ENCODE measurements around the gene NPEPL1.

Gene NPEPL1

GRCh38 chr20:58702859-58703648, 10.5 kb downstream of the NPEPL1 start:
- DNase-seq: no peak

DNA sequence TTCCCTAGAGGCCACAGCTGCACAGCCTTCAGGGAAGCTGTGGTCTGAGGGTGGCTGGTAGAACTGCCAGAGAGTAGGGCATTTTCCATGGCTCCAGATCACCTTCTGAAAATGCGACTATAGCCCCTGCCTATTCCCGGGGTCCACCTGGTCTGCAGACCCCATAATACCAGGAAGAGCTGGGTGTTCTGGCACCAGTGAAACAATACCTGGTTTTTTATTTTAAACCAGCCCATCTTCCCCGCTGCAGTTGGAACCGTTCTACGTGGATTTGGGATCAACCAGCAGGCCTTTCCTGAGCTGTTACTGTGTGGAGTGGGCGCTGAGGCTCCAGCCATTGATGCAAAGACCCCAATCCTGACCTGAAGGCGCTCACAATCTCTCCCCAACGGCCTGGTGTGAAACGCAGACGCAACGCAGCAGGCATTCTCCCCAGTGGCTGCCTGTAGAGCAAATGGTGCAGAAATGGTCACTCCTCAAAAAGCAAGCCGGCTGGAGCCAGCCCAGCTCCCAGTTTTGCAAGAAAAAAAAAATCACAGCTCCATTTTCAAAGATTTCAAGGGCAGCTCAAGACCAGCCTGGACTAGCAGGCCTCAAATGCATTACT, 11.3 kb downstream of the NPEPL1 start:
- no peak for DNase-seq

DNA sequence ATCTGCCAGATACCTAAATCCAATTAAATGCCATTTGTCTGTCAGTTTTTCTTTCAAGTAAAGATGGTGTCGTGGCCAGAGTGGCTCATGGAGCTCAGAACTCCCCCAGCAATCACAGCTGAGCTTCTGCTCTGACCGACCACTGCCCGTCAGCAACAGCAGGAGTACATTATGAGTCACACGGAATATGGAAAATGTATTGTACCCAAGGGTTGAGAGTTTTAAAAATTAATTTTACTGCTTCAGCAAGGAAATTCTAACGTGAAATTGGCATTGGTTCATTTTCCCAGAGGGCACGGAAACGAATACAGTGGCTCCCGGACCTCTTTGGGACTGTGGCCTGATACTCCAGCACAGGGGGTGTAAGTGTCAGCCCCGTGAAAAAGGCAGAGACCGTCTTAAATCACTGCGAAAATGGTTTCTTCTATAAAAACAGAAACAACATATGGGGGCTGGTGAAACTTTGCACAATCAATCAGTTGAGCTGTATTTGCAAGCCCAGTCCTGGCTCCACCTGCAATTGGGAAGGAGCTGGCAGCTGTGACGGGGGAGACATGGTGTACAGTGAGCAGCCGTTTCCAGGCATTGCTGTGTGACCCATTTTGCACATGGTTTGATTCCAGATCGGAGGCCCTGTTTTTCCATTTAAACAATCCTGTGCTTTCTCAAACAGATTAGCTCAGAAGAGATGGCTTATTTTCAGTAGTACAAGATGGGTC, 12.8 kb downstream of the NPEPL1 start:
- no peak for DNase-seq

DNA sequence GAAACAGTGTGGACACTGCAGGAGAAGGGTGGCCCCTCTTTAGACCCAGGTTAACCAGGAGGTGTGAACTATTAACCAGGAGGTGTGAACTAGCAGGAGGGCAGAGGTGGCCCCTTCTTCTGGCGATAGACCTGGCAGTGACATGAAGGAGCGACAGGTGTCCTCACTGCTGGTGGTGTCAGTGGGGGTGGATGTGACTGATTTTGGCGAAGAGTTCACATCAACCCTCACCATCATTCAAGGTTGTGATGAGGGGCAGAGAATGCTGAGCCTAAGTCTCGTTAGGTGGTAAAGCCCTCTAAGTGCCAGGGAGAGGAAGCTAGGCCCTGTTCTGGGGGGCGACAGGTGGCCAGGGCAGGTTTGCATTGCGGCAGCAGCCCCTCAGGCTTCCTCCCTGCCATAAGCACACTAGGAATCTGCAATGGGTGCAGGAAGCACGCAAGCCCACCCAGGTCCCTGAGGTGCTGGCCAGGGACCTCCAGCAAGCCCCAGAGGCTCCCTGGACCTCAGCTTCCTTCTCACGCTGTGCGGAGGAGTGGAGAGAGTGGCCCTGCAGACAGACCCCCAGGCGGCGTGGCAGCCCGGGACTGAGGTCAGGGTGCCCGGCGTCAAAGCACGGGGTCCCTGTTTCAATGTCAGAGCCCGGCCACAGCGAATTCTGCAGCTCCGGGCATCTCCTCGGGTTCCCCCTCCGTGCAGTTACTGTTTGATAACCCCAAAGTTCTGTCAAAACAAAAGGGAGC, 13.7 kb downstream of the NPEPL1 start:
- DNase-seq: no peak

DNA sequence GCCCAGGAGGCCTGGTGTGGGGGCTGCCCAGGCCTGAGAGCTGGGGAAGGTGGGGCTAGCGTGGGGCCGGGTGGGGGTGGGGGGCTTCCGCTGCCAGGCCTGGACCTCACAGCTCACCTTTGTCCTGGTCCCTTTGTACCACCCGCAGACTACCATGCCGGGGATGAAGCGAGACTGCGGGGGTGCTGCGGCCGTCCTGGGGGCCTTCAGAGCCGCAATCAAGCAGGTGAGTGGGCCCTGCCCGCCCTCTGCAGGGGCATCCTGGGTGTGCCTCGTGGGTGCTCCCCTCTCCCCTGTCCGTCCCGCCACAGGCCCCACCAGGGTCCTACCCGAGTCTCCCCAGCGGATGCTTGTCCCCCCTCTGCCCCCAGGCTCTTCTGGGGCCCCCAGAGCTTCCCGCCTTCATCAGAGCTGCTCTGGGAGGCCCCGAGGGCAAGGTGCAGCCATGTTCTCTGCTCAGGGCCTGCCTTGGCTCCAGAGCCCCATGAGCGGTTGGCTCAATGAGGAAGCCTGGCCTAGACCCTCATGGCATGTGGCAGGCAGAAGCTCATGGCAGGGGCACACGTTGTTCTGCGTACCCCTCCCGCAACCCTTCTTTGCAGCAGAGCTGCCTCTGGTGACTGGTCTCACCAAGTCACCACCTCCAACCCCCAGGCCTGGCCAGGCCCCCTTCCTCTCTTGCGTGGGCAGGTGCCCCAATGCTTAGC, 14.5 kb downstream of the NPEPL1 start:
- no peak for DNase-seq

GRCh38 chr20:58707770-58708169, 15.2 kb downstream of the NPEPL1 start:
- DNase-seq: no peak

DNA sequence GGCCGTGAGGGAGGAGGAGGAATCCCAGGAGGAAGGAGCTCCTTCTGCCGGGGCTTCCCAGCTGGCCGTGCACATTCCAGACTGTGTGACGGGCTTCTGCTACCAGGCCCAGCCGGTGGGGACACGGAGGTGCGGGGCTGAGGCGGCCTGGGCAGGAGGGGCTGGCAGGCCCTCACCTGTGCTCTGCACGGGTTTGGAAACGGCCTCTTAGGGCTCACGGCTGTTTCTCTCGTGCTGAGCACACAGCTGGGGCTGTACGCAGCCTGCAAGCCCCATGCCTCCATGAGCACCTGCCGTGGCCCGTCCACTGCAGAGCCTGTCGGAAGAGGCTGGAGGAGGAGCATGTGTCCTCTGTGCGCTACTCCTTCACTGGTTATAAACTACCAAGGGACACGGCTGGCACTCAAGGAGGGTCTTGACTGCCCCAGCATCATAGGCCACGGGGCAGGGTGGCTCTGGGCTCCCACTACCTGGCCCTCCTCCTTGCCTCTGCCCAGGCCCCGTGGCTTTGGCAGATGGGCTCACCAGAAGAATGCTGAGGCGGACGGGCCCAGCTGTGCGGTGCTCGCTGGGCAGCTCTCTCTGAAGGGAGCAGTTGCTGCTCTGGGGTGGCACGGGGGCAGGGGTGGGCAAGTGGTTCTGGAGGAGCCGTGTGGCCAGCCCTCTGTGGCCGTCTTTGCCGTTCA, 15.8 kb downstream of the NPEPL1 start:
- DNase-seq: no peak

GRCh38 chr20:58709013-58709702, 16.6 kb downstream of the NPEPL1 start:
- no peak for DNase-seq

GRCh38 chr20:58709703-58710039, 17.1 kb downstream of the NPEPL1 start:
- no peak for DNase-seq

- DNase-seq: no peak
Measured at GRCh38 chr20:58710481-58711265, 18.1 kb downstream of the NPEPL1 start.

DNA sequence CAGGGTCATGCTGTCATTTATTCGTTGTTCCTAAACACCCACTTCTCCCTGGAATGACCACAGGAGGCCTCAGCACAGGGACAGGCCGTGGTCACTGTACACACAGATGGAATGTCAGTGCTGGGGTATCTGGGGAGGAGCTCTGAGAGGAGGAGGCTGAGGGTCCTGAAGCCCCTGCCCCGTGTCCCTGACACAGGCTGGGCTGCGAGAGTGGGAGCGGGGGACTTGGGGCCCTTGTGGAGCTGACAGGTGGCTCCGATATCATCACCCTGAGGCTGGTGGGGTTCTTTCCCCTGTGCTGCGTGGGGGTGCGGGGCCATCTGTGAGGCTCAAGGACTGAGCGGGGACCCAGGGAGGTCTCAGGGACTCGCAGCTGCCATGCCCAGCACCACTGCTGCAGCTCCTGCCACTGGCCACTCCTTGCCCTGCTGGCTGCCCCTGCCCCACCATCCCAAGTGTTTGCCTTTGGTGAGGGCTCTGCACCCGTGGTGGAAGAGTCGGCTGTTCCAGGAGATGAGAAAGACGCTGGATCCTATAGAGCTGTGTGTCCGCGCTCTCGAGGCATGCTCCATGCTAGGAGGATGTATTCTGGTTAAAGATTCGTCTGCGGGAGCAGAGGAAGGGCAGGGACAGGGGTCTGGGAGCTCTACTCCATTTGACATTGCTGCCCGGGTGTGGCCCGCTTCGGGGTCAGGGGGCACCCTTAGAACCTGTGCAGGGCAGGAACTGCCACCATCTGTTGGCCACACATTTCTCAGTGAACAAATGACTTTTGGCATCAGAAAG, 18.9 kb downstream of the NPEPL1 start:
- DNase-seq: no peak

DNA sequence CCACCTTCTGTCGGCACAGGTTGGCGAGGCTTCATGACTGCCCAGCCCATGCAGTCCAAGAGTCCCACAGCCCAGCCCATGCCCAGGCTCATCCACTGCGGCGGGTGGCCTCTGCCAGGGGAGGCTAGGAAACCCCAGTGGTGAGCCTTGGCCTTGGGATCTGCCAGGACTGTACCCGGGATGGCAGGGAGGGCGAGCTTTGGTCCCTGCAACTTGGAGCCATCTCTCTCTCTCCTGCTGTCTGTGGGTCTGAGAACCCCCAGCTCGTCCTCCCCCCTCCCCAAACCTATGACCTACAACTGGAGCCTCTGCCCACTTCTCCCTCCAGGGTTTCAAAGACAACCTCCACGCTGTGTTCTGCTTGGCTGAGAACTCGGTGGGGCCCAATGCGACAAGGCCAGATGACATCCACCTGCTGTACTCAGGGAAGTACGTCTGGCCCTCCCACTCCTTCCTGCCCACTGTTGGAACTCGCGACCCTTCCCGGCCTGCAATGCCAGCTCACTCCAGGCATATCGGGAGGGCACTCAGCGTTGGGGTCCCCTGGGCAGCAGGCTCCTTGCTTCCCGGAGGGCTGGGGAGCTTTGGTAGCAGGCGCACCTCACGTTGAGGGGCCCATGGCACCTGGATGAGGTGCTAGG, 19.7 kb downstream of the NPEPL1 start:
- DNase-seq: no peak

- no peak for DNase-seq
Measured at GRCh38 chr20:58712806-58713731, 20.5 kb downstream of the NPEPL1 start.

DNA sequence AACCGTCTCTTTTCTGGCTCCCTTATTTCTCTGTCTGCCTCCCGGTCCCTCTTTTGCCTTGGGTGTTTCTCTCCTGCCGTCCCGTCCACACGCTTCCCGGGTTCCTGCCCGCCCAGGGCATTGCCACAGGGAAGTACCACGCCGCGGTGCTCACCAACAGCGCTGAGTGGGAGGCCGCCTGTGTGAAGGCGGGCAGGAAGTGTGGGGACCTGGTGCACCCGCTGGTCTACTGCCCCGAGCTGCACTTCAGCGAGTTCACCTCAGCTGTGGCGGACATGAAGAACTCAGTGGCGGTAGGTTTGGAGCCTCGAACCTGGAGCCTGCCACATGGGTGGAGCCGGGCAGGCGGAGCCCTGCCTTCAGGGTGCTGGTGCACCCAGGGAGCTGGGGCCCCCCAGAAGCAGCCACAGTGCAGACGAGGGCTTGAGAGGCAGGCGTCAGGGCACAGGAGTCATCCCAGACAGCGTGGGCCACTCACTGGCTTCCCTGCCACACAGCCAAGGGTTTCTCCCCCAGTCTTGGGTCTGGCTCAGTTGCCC, 21.3 kb downstream of the NPEPL1 start:
- DNase-seq: no peak

DNA sequence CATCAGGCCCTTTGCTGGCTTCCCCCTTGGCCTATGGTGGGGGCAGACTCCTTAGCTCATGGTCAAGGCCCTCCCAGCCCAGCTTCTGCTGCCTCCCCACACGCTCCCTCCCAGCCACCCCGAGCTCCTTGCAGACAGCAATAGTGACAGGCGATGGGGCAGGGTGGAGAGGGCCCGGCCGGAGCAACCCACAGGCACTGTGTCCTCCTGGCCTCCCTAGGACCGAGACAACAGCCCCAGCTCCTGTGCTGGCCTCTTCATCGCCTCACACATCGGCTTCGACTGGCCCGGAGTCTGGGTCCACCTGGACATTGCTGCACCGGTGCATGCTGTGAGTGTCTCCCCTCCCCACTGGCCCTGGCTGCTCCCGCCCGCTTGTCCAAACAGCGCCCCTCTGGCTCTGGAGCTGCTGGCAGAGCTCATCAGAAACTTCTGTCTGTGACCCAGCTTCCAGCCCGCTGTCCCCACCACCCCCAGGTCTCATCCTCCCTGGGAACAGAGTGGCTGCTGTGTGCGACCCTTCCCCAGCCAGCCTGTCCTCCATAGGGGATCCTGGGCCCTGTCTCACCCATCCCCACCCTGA, 21.8 kb downstream of the NPEPL1 start:
- DNase-seq: no peak

DNA sequence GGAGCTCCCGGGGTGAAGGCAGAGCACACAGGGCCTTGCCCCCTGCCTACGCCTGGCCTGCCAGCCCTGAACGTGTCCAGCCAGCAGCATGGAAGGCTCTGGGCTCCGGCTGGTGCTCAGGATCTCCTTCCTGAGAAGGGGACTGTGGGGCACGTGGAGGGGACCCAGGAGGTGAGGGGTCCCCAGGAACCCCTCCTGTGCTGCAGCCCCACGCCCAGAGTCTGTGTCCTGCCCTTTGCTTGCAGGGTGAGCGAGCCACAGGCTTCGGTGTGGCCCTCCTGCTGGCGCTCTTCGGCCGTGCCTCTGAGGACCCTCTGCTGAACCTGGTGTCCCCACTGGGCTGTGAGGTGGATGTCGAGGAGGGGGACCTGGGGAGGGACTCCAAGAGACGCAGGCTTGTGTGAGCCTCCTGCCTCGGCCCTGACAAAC, 22.3 kb downstream of the NPEPL1 start:
- DNase-seq: no peak

GRCh38 chr20:58715391-58715800, 22.8 kb downstream of the NPEPL1 start:
- no peak for DNase-seq
